ENCODE results near the gene PSEN1. TPM values are rescaled to one million over a fixed set of nuclear protein-coding genes. Genes with fewer than 3 reads are reported as not detected.

The PSEN1 gene
- total and polyA plus RNA-seq, 10 of the 15 experiments (the other 5 are each of a cell fraction or from before 2014, with no cell fraction given): 8.9 to 32.3 (median 21.8) TPM

GRCh38 chr14:73208846-73209245 is 72.5 kb downstream of the PSEN1 start:
- TF ChIP-seq BACH1 (IDR thresholded peaks at IDR 0.05; ENCODE audit: borderline replicate concordance): no peak
- no peak for TF ChIP-seq BCL11A (IDR thresholded peaks at IDR 0.05; ENCODE audit: low read depth, low read length)
- TF ChIP-seq ZBTB33 (IDR thresholded peaks at IDR 0.05): no peak
- no peak for TF ChIP-seq ZZZ3 (IDR thresholded peaks at IDR 0.05; ENCODE audit: control insufficient read depth, insufficient read length, low read depth)
- TF ChIP-seq NR2C2 (IDR thresholded peaks at IDR 0.05; ENCODE audit: borderline replicate concordance, control insufficient read depth, insufficient read length, low read depth): no peak
- Histone ChIP-seq H3K79me2 (ENCODE audit: control insufficient read depth, insufficient read depth, low read length) (no peaks in the 10 kb centered on the region), H3K4me2 (ENCODE audit: control insufficient read depth, insufficient read depth) (no peak overlapping the region), H3K9me3 (replicated peaks; ENCODE audit: control insufficient read depth, insufficient read depth, low read length) (peaks cover 8% of the 10 kb centered on the region; the same call in 2 of the 3 replicates), H3K9ac (ENCODE audit: control insufficient read depth, insufficient read depth, low read length) (no peak overlapping the region), H2AFZ (ENCODE audit: control insufficient read depth, low read depth, low read length) (no peak overlapping the region), H3K27ac (ENCODE audit: control insufficient read depth, insufficient read depth) (no peak overlapping the region), H3K36me3 (ENCODE audit: control insufficient read depth in 2 of 2, insufficient read depth in 2 of 2, low read length in 1 of 2) (peaks cover 11 to 23% of the 10 kb centered on the region in 2 experiments), H3K4me1 (ENCODE audit: control insufficient read depth, insufficient read depth, low read length) (no peaks in the 10 kb centered on the region), H4K20me1 (ENCODE audit: control insufficient read depth, insufficient read depth) (no peaks in the 10 kb centered on the region), H3K4me3 (no peak overlapping the region), H3K27me3 (replicated peaks in 1 of 2; ENCODE audit: control insufficient read depth in 2 of 2, insufficient read depth in 2 of 2, low read length in 1 of 2) (no peaks in the 10 kb centered on the region)
- ChIA-PET CTCF (interaction anchor here (0.8 kb wide), 1 partner anchor 35 kb away, joined by 3 read pairs; no protein-coding TSS in a partner anchor), RAD21 (ENCODE audit: unreplicated experiment) (no interaction called here), POLR2A (interaction anchor here (1.1 kb wide), 1 partner anchor 41 kb away, joined by 4 read pairs; no protein-coding TSS in a partner anchor), SMC1A (ENCODE audit: uncharacterized antibody, unreplicated experiment) (no interaction called here)
- intact Hi-C loops (cut with micrococcal nuclease; ENCODE audit: unreplicated experiment) (no loop called here), in situ Hi-C loops (cut with MboI) (no loop called here)
- BruUV-seq (replicated peaks): no TSS peak
- ATAC-seq (no peak), FAIRE-seq (no peak), DNase-seq (ENCODE audit: low read depth, low spot score) (no peak)
- WGBS (ENCODE audit: insufficient coverage, insufficient replicate concordance, low lambda C conversion rate, missing lambda C conversion rate): 100% methylated on average over 8 of the region's 8 CpGs

DNA sequence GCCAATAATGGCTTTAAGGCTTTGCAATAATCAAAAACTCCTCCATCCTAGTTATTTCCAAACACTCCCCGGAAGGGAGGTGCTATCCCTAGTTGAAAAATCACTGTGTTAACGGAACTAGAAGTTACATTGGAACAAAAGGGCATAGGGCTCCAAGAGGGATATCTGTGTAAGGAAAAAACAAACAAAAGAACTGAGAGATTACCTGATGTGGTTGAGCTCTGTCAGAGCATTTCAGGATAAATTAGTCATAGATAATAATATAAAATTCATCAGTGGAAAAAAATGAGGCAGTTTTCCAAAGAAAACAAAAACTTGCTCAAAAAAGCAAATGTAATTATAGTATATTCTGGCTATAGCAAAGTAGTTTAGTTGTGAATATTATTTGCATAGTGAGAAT is 73.6 kb downstream of the PSEN1 start:
- RAD21 ChIA-PET (ENCODE audit: unreplicated experiment): interaction anchor here (0.9 kb wide), 1 partner anchor 255 kb away, joined by 3 read pairs; no protein-coding TSS in a partner anchor
- Histone ChIP-seq H3K4me2 (ENCODE audit: control insufficient read depth, insufficient read depth) (no peak overlapping the region), H3K9ac (ENCODE audit: control insufficient read depth, insufficient read depth, low read length) (no peak overlapping the region), H3K4me3 (no peak overlapping the region), H3K9me3 (replicated peaks; ENCODE audit: control insufficient read depth, insufficient read depth, low read length) (peaks cover 8% of the 10 kb centered on the region; the same call in 2 of the 3 replicates), H3K4me1 (ENCODE audit: control insufficient read depth, insufficient read depth, low read length) (no peaks in the 10 kb centered on the region), H2AFZ (ENCODE audit: control insufficient read depth, low read depth, low read length) (no peak overlapping the region), H3K27ac (ENCODE audit: control insufficient read depth, insufficient read depth) (no peak overlapping the region), H4K20me1 (ENCODE audit: control insufficient read depth, insufficient read depth) (no peaks in the 10 kb centered on the region), H3K36me3 (ENCODE audit: control insufficient read depth in 2 of 2, insufficient read depth in 2 of 2, low read length in 1 of 2) (peaks cover 11 to 23% of the 10 kb centered on the region in 2 experiments), H3K79me2 (ENCODE audit: control insufficient read depth, insufficient read depth, low read length) (no peaks in the 10 kb centered on the region), H3K27me3 (replicated peaks in 1 of 2; ENCODE audit: control insufficient read depth in 2 of 2, insufficient read depth in 2 of 2, low read length in 1 of 2) (no peaks in the 10 kb centered on the region)
- intact Hi-C loops (cut with micrococcal nuclease; ENCODE audit: unreplicated experiment): no loop called here
- POLR2A ChIA-PET: interaction anchor here (0.6 kb wide), 1 partner anchor 76 kb away, joined by 4 read pairs; no protein-coding TSS in a partner anchor
- ATAC-seq (no peak), DNase-seq (ENCODE audit: low read depth, low spot score) (no peak), FAIRE-seq (no peak)
- in situ Hi-C loops (cut with MboI): no loop called here
- BruUV-seq (replicated peaks): no TSS peak
- CTCF ChIA-PET: no interaction called here
- SMC1A ChIA-PET (ENCODE audit: uncharacterized antibody, unreplicated experiment): interaction anchor here (0.5 to 1.7 kb wide), 6 partner anchors 9 to 257 kb away, joined by 3 to 4 read pairs (median 3); no protein-coding TSS in a partner anchor
- WGBS (ENCODE audit: insufficient coverage, insufficient replicate concordance, low lambda C conversion rate, missing lambda C conversion rate): 100% methylated on average over 2 of the region's 2 CpGs
- TF ChIP-seq YBX1 (IDR thresholded peaks at IDR 0.05) (no peak), SPI1 (IDR thresholded peaks at IDR 0.05; ENCODE audit: borderline replicate concordance, insufficient read depth, low read depth, low read length) (no peak), ESRRA (IDR thresholded peaks at IDR 0.05; ENCODE audit: low read length) (no peak), CREB1 (IDR thresholded peaks at IDR 0.05; ENCODE audit: low read depth) (no peak), SREBF1 (IDR thresholded peaks at IDR 0.05; ENCODE audit: low read length) (no peak), POLR2AphosphoS2 (IDR thresholded peaks at IDR 0.05; ENCODE audit: low read depth, low read length) (no peak)
- TF ChIP-seq, protein P1, sequence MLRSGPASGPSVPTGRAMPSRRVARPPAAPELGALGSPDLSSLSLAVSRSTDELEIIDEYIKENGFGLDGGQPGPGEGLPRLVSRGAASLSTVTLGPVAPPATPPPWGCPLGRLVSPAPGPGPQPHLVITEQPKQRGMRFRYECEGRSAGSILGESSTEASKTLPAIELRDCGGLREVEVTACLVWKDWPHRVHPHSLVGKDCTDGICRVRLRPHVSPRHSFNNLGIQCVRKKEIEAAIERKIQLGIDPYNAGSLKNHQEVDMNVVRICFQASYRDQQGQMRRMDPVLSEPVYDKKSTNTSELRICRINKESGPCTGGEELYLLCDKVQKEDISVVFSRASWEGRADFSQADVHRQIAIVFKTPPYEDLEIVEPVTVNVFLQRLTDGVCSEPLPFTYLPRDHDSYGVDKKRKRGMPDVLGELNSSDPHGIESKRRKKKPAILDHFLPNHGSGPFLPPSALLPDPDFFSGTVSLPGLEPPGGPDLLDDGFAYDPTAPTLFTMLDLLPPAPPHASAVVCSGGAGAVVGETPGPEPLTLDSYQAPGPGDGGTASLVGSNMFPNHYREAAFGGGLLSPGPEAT (IDR thresholded peaks at IDR 0.05; ENCODE audit: low read depth): no peak

Measured in GM12878 (cell line).